OCI-LY1 (cell line): ENCODE results near the gene STK17A.

ENCODE experiments used
- EZH2 ChIP-seq: fragments of 200-600 bp; sonication (generic), shearing (Covaris generic); IDR thresholded peaks from 2 replicates; pipeline ENCODE4 v1.8.0; 2017; ENCODE audit warnings: borderline replicate concordance, mixed run types, mild to moderate bottlenecking, antibody characterized with exemption, low read length, moderate library complexity, mixed read lengths
- TF ChIP-seq, protein P1 (sequence below): fragments of 200-600 bp; sonication (generic), shearing (Covaris generic); IDR thresholded peaks from 2 replicates; pipeline ENCODE4 v1.5.1; 2017; ENCODE audit warnings: mild to moderate bottlenecking, antibody characterized with exemption, low read length, moderate library complexity, mixed read lengths

DNA sequence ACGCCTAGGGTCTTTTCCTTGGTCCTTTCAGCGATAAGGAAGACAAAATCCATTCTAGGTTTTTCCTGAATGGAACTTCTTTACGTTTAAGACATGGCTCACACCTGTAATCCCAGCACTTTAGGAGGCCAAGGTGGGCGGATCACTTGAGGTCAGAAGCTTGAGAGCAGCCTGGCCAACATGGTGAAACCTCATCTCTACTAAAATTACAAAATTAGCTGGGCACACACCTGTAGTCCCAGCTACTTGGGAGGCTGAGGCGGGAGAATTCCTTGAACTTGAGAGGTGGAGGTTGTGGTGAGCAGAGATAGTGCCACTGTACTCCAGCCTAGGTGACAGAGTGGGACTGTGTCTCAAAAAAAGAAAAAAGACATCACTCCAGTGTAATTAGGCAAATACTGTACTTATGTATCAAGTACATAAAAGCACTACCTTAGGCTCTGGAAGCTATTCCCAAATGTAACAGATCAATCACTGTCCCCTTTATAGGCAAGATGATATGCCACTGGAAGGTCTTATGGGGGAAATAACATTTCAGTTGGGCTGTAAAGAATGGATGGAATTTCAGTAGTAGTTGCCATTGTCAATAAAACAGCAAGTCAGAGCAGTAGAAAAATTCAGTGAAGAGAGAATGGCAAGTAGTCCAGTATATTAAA is 5.7 kb downstream of the STK17A start:
- TF ChIP-seq EZH2 = no peak
- TF ChIP-seq, protein P1, sequence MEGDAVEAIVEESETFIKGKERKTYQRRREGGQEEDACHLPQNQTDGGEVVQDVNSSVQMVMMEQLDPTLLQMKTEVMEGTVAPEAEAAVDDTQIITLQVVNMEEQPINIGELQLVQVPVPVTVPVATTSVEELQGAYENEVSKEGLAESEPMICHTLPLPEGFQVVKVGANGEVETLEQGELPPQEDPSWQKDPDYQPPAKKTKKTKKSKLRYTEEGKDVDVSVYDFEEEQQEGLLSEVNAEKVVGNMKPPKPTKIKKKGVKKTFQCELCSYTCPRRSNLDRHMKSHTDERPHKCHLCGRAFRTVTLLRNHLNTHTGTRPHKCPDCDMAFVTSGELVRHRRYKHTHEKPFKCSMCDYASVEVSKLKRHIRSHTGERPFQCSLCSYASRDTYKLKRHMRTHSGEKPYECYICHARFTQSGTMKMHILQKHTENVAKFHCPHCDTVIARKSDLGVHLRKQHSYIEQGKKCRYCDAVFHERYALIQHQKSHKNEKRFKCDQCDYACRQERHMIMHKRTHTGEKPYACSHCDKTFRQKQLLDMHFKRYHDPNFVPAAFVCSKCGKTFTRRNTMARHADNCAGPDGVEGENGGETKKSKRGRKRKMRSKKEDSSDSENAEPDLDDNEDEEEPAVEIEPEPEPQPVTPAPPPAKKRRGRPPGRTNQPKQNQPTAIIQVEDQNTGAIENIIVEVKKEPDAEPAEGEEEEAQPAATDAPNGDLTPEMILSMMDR = no peak
